ENCODE measurements around the gene PARD3B.

PARD3B gene

DNA sequence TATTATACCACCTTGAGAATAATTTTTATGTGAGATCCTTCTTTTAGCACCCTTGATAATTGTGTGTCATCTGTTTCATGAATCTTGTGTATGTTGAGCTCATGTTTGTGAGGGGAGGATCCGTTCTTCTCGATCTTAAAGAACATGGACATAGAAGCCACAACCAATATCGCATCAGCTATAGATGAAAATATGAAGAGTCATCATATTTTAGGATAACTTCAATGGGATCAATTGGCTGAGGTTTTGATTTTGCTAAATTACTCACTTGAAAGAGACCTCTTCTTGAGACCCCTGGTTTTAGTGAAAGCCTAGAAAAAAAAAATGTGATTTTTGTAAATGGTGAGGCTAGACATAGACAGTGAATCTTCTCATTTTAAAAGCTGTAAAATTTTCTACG is 751.7 kb downstream of the PARD3B start:
- Mint-ChIP-seq H3K4me3 (no peak overlapping the region), H3K27ac (no peak overlapping the region), H3K9me3 (no peaks in the 10 kb centered on the region), H3K27me3 (no peaks in the 10 kb centered on the region), H3K4me1 (no peaks in the 10 kb centered on the region)
- ATAC-seq, result no peak
- DNase-seq, result no peak

DNA sequence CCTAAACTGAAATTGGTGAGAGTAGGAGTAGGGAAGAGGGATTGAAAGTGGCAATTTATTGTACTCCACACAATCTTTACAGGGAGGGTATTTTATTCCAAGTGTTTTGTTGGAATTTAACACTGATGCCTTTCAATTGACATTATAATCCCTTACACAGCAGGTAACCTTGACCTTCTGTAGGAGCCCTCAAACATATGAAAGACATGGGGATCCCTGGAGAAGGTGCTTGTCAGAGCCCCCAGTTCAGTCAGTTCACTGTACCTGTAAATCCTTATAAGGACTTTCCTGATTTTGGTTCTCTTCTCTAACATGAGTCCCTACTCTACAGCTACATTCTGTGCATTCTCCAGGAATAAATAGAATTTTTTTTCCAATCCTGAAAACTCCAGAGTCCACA is 752.1 kb downstream of the PARD3B start:
- H3K4me3 Mint-ChIP-seq, result no peak overlapping the region
- H3K4me1 Mint-ChIP-seq, result no peaks in the 10 kb centered on the region
- ATAC-seq (no peak), DNase-seq (no peak)
- no peaks in the 10 kb centered on the region for H3K9me3 Mint-ChIP-seq
- H3K27me3 Mint-ChIP-seq, result no peaks in the 10 kb centered on the region
- H3K27ac Mint-ChIP-seq, result no peak overlapping the region

DNA sequence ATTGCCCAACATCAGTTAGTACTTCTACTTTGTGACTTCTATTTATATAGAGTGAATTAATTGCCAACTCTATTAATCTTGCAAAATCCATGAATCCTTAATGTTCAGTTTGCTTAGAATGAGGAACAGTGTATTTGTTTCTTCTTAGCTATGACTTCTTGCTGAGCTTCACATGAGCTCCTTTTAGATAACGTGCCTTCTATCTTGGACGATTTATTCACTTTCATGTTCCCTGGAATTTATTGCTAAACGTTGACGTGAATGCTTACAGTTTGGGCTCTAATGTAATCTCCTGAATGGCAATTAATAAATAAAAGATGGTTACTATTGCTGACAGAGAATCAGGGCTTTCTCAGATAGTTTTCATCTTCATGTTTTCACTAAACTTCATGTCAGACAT is 752.6 kb downstream of the PARD3B start:
- H3K4me1 Mint-ChIP-seq, result no peaks in the 10 kb centered on the region
- DNase-seq, result no peak
- H3K9me3 Mint-ChIP-seq, result no peaks in the 10 kb centered on the region
- no peaks in the 10 kb centered on the region for H3K27me3 Mint-ChIP-seq
- ATAC-seq, result no peak
- no peak overlapping the region for H3K27ac Mint-ChIP-seq
- H3K4me3 Mint-ChIP-seq, result no peak overlapping the region

DNA sequence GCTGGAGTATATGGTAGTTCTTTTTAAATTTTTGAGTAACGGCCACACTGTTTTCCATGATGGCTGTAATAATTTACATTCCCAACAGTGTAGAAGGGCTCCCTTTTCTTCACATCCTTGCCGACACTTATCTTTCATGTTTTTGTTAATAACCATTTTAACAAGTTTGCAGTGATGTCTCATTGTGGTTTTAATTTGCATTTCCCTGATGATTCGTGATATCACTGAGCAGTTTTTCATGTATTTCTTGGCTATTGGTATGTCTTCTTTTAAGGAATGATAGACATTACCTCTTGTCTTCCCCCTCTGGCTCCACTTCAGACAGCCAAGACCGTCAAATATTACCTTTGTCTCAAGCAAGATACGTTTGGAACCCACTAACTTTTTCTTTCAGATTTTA is 765.9 kb downstream of the PARD3B start:
- Mint-ChIP-seq H3K4me1 (peaks cover 5% of the 10 kb centered on the region), H3K27ac (no peak overlapping the region), H3K9me3 (peaks cover 0 to 4% of the 10 kb centered on the region in 2 donors), H3K4me3 (no peak overlapping the region), H3K27me3 (no peaks in the 10 kb centered on the region)
- DNase-seq (no peak), ATAC-seq (no peak)

DNA sequence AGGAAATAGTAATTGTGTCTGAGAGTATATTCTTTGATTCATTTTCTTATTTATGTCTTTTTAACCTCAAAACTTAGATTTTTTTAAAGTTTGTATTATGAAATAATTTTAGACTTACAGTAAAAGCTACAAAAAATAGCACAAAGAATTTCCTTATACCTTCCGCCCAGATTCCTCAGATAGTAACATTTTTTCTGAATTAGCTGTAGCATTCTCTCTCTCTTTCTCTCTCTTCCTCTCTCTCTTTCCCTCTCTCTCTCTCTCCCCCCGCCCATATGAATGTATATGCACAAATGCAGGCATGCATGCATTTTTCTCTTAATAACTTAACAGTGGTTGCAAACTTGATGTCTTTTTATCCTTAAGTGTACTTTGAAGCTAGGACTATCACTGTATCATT is 776.0 kb downstream of the PARD3B start:
- ATAC-seq, result no peak
- no peaks in the 10 kb centered on the region for H3K4me1 Mint-ChIP-seq
- DNase-seq, result no peak

DNA sequence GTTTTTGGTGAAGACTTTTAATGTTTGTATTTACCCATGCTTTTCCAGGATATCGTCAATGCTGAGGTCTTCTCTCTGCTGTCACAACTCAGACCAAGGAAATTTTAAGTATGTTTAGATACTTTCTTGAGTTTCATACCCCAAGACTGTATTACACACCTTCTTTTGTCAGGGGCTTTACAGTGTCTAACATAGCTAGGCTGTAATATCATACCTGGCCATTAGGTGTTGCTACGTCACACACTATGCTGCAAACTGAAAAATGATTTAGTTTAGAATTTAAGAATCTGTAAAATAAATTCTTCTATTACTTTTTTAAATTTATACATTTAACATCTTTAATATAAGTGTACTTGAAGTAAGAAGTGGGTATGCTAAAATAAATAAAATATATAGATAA is 778.7 kb downstream of the PARD3B start:
- DNase-seq (no peak), ATAC-seq (no peak)
- H3K4me1 Mint-ChIP-seq, result no peaks in the 10 kb centered on the region
- no peak overlapping the region for H3K27ac Mint-ChIP-seq
- no peaks in the 10 kb centered on the region for H3K9me3 Mint-ChIP-seq
- no peaks in the 10 kb centered on the region for H3K27me3 Mint-ChIP-seq
- H3K4me3 Mint-ChIP-seq, result no peak overlapping the region

More for the DNA sequence above, 776.0 kb downstream of the PARD3B start:
- no peak overlapping the region for H3K27ac Mint-ChIP-seq
- H3K27me3 Mint-ChIP-seq, result no peaks in the 10 kb centered on the region
- no peaks in the 10 kb centered on the region for H3K9me3 Mint-ChIP-seq
- H3K4me3 Mint-ChIP-seq, result no peak overlapping the region

DNA sequence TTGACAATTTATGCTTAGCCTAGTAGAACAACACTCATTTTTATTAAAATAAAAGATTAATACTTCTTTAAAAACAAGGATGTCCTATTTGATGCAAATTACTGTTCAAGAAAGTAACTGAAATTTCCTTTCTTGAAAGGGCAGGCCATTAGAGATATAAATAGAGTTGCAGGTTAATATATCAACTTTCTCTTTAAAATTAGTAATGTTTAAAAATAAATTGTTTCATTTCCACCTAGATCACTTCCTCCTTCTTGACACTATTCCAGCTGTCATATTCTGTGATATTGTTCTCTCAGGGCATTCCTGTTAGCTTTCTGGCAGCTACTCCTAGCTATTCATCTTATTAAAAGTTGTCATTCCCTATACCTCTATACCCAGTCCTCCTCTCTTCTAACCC is 779.1 kb downstream of the PARD3B start:
- Mint-ChIP-seq H3K4me3 (no peak overlapping the region), H3K27me3 (no peaks in the 10 kb centered on the region), H3K4me1 (no peaks in the 10 kb centered on the region), H3K27ac (no peak overlapping the region), H3K9me3 (no peaks in the 10 kb centered on the region)
- DNase-seq (no peak), ATAC-seq (no peak)

DNA sequence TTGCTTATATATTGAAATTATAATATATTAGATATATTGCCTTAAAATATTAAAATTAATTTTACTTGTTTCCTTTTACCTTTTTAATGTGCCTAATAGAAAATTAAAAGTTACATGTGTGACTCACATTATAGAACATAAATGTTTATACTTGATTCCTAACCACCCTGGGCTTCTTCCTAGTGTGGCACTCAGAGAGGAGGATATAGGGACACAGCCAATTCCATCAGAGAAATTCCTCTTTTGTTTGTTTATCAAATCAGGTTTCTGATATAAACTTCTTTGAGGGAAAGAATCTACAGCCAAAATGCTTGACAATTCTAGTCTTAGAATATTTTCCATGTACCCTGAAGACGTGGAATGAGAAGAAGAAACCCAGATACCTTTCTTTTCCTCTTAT is 788.1 kb downstream of the PARD3B start:
- Mint-ChIP-seq H3K4me1 (no peaks in the 10 kb centered on the region), H3K4me3 (no peak overlapping the region), H3K9me3 (peaks cover 15 to 19% of the 10 kb centered on the region in 2 donors), H3K27me3 (no peaks in the 10 kb centered on the region), H3K27ac (no peak overlapping the region)
- no peak for DNase-seq
- no peak for ATAC-seq

DNA sequence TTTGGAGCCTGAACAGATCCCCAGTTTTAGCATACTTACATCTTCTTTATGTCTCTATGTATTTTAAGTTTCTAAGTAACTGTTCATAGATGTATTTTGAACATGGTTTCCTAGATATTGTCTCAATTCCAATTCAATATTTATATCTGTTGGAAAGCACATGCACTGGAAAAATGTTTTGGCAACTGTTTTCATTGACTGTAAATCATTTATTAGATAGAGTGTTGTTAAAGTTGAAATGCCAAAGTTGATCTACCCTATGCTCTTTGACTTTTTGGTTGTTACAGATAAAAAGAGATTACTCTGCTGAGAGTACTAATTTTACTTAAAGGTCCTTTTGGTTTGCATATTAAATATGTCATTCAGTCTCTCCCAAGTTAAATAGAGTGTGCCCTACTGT is 792.0 kb downstream of the PARD3B start:
- Mint-ChIP-seq H3K4me1 (no peaks in the 10 kb centered on the region), H3K27ac (no peak overlapping the region), H3K27me3 (no peaks in the 10 kb centered on the region), H3K4me3 (no peak overlapping the region), H3K9me3 (peaks cover 15 to 19% of the 10 kb centered on the region in 2 donors)
- ATAC-seq (no peak), DNase-seq (no peak)

DNA sequence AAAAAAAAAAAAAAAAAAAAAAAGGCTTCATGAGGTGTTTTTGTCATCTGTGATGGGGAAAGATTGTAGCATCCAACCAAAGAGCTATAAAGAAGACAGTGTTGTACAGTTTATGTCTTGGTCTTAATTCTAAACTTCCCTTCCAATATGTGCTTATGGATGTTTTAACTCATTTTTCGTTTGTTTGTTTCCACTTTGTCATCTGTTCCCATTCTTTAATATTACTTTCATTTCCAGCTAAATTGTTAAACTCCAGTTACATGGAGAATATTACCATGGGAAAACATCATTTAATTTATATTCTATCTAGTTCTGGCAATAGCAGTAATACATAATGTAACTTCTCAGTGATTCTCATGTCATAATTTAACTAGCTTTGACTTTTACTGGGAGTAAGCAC is 792.9 kb downstream of the PARD3B start:
- Mint-ChIP-seq H3K4me3 (no peak overlapping the region), H3K9me3 (peaks cover 15 to 19% of the 10 kb centered on the region in 2 donors), H3K27me3 (no peaks in the 10 kb centered on the region), H3K27ac (no peak overlapping the region), H3K4me1 (no peaks in the 10 kb centered on the region)
- ATAC-seq, result no peak
- DNase-seq, result no peak

DNA sequence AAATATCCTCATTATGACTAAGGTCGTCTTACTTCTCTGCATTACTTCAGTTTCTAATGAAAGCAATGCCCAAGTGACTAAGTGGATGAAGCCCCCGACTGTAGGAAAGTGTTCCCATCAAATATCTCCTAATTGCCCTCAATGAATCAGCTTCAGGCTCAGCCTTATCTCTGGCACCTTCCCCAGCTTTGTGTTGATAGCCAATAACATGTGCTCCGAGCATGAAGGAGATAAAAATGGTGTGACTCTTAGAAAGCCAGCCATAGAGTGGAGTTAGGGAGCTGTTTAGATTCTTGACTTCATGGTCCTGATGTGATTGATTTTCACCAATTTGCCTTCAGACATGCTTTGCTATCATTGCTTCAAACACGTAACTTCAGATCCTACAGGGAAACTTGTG is 797.8 kb downstream of the PARD3B start:
- Mint-ChIP-seq H3K27me3 (no peaks in the 10 kb centered on the region), H3K27ac (no peak overlapping the region), H3K9me3 (peaks cover 0 to 10% of the 10 kb centered on the region in 2 donors), H3K4me1 (no peaks in the 10 kb centered on the region), H3K4me3 (no peak overlapping the region)
- no peak for ATAC-seq
- no peak for DNase-seq

DNA sequence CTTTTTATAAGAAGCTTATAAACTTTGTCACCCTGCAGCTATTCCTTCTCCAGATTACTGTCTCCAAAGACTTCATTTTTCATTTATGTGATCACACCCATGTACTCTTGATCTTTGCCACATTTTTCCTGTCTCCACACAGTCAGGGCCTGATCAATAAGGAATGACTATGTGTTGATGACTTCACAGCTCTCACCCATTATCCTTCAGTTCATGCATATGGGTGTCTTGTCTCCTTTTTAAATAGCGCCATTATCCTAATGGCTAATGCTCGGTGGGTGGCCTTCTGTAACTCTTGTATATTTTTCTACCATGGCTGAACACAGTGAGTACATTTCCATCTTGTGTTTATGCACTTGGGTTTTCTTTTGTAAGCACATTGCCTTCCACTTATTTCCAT is 801.4 kb downstream of the PARD3B start:
- ATAC-seq, result no peak

DNA sequence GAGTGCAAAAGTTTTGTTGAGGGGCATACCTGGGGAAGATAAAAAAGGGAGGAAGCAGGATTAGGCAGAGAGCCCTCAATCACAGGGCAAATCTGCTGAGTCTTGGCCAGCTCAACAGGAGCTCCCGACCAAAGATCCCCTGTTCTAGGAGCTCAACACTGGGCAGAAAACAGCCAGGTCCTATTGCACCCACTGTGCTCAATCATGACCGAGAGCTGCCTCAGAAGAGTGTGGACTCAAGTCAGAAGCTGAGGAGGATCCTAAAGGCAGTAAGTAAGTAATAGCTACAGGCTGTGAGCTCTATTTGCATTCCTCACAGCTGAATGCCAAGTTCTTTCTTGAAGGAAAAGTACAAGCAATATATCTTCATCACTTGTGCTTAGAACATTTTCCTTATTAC is 802.6 kb downstream of the PARD3B start:
- Mint-ChIP-seq H3K27me3 (no peaks in the 10 kb centered on the region), H3K4me1 (no peaks in the 10 kb centered on the region), H3K27ac (no peak overlapping the region), H3K4me3 (no peak overlapping the region), H3K9me3 (peaks cover 0 to 10% of the 10 kb centered on the region in 2 donors)
- ATAC-seq (no peak), DNase-seq (no peak)

More for the DNA sequence above, 801.4 kb downstream of the PARD3B start:
- DNase-seq, result no peak
- H3K9me3 Mint-ChIP-seq, result peaks cover 0 to 10% of the 10 kb centered on the region in 2 donors
- no peaks in the 10 kb centered on the region for H3K27me3 Mint-ChIP-seq
- no peak overlapping the region for H3K4me3 Mint-ChIP-seq
- H3K27ac Mint-ChIP-seq, result no peak overlapping the region
- H3K4me1 Mint-ChIP-seq, result no peaks in the 10 kb centered on the region

DNA sequence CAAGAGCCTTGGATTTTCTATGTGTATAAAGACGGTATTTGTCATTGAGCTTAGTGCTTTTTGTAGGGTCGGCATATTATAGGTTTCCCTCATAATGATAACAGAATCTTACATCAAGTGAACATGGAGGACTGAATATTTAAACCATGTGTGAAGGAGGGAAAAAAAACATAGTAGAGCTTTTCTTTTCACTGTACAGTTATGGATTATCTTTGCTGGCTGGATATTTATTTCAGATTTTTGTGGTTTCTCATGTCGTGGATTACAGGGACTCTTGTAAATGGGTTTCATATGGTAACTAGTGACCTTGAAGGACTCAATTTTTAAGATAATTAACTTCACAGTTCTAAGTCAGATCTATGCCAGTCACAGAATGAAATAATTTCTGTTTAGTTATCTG is 806.8 kb downstream of the PARD3B start:
- DNase-seq (no peak), ATAC-seq (no peak)
- no peak overlapping the region for H3K4me3 Mint-ChIP-seq
- H3K27ac Mint-ChIP-seq, result no peak overlapping the region
- H3K27me3 Mint-ChIP-seq, result no peaks in the 10 kb centered on the region
- no peaks in the 10 kb centered on the region for H3K9me3 Mint-ChIP-seq
- H3K4me1 Mint-ChIP-seq, result no peaks in the 10 kb centered on the region

DNA sequence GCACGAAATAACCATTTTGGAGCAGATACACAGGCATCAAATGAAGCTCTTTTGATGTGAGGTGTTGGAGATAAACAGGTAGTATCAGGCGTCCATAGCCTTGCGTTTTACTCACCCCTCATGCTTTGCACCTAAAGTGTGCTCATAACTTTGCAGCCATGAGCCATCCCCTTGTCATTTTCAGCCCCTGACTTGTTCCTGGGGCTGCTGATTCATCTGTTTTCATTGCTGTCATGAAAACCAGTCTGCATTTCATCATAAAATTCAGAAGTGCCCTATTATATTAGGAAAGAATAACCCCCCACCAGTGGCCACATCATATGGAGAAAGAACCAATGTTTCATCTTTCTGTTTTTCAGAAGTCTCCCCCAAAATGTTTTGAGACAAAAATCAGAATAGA is 807.3 kb downstream of the PARD3B start:
- peak overlapping the region in 1 of 2 donors; percentile 18 for H3K27ac Mint-ChIP-seq
- H3K27me3 Mint-ChIP-seq, result no peaks in the 10 kb centered on the region
- DNase-seq (no peak), ATAC-seq (no peak)
- no peaks in the 10 kb centered on the region for H3K4me1 Mint-ChIP-seq
- H3K4me3 Mint-ChIP-seq, result no peak overlapping the region
- no peaks in the 10 kb centered on the region for H3K9me3 Mint-ChIP-seq

DNA sequence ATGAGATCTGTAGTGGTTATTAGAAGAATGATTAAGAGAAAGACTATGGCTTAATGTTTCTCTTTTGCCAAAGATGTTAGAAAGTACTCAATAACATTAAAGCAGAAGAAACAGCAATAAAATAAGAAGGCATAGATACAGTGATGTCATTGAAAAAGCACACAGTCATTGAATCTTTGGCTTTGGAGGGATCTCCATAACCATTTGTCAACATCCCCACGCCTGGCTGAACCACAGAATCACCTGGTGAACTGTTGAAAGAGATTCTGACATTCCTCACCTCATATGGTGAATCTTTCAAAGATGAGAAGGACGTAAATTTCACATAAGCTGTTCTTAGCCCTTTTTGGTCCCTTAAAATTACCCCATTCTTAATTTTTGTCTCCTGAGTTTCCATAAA is 812.5 kb downstream of the PARD3B start:
- H3K27ac Mint-ChIP-seq, result no peak overlapping the region
- ATAC-seq (no peak), DNase-seq (no peak)
- no peaks in the 10 kb centered on the region for H3K4me1 Mint-ChIP-seq
- no peaks in the 10 kb centered on the region for H3K27me3 Mint-ChIP-seq
- H3K4me3 Mint-ChIP-seq, result no peak overlapping the region
- no peaks in the 10 kb centered on the region for H3K9me3 Mint-ChIP-seq

DNA sequence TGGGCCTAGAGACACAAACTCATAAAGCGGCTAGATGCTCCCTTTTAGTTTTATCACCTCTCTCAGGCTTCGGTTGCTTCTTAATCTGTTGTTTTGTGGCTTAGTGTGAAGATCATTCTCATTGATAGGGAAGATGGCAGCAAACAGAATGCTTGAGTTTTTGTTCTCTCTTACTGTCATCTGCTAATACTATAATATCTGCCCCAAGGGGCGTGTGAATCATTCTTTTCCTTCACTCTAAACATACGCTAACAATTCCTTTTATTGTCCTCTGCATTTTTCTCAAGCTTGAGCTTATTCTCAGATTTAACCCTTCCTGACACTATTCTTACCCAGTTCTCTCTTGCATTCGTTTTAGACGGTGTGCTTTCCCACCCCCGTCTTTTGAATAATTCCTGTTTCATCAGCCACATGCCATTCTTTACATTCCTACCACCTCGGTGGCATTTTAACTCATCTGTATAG is 813.1 kb downstream of the PARD3B start:
- DNase-seq (no peak), ATAC-seq (no peak)
- H3K27me3 Mint-ChIP-seq, result no peaks in the 10 kb centered on the region
- no peaks in the 10 kb centered on the region for H3K9me3 Mint-ChIP-seq
- no peaks in the 10 kb centered on the region for H3K4me1 Mint-ChIP-seq
- no peak overlapping the region for H3K27ac Mint-ChIP-seq
- H3K4me3 Mint-ChIP-seq, result no peak overlapping the region
